ENCODE data around the gene CFAP43. TPM values are rescaled to one million over a fixed set of nuclear protein-coding genes. Genes with fewer than 3 reads are reported as not detected.

CFAP43 gene
- total and polyA plus RNA-seq, 2 donors (not counting 1 experiment from before 2014, with no cell fraction given): under 0.01 to 0.10 TPM

DNA sequence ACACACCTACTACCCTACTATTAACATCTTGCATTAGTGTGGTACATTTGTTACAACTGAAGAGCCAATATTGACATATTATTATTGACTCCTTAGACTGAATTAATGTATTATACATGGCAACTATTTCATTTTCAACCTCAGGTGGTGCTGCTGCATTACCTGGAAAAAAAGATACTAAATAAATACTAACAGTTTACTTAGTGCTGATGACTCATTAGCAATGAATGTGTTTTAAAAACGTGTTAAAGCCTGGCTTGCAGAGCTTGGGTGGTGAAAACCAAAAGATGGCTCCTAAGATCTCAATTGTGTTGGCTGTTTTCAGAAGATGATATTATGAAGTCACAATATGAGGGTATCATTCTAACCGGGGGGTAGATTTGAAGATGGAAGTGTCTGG, 34.8 kb downstream of the CFAP43 start:
- no peak for DNase-seq (ENCODE audit: low read depth in 2 of 2)
- H3K4me1 ChIP-seq (ENCODE audit: control insufficient read depth, extremely low read depth, insufficient read depth, low read length): no peaks in the 10 kb centered on the region
- no peaks in the 10 kb centered on the region for H3K79me2 ChIP-seq (ENCODE audit: control insufficient read depth, insufficient read depth, low read length)
- no peak overlapping the region for H3K4me2 ChIP-seq (ENCODE audit: extremely low read depth, insufficient read depth, low read length)
- no peak overlapping the region for H3K9ac ChIP-seq (ENCODE audit: insufficient read depth, low read length)
- H2AFZ ChIP-seq (ENCODE audit: low read length): no peak overlapping the region
- H3K27ac ChIP-seq (ENCODE audit: insufficient read depth, low read length): no peak overlapping the region
- H3K4me3 ChIP-seq (replicated peaks in 1 of 4; ENCODE audit: control extremely low read depth in 1 of 4, insufficient read depth in 1 of 4, low read depth in 3 of 4, low read length in 4 of 4): no peak overlapping the region
- no peaks in the 10 kb centered on the region for H3K27me3 ChIP-seq (ENCODE audit: control insufficient read depth, insufficient read depth, low read length)
- H4K20me1 ChIP-seq (ENCODE audit: control insufficient read depth, extremely low read depth, insufficient read depth, low read length): no peaks in the 10 kb centered on the region
- no peaks in the 10 kb centered on the region for H3K9me3 ChIP-seq (ENCODE audit: control insufficient read depth, insufficient read depth, low read depth, low read length)
- H3K36me3 ChIP-seq (ENCODE audit: control insufficient read depth, insufficient read depth, low read length): no peaks in the 10 kb centered on the region
- TF ChIP-seq, protein P1, sequence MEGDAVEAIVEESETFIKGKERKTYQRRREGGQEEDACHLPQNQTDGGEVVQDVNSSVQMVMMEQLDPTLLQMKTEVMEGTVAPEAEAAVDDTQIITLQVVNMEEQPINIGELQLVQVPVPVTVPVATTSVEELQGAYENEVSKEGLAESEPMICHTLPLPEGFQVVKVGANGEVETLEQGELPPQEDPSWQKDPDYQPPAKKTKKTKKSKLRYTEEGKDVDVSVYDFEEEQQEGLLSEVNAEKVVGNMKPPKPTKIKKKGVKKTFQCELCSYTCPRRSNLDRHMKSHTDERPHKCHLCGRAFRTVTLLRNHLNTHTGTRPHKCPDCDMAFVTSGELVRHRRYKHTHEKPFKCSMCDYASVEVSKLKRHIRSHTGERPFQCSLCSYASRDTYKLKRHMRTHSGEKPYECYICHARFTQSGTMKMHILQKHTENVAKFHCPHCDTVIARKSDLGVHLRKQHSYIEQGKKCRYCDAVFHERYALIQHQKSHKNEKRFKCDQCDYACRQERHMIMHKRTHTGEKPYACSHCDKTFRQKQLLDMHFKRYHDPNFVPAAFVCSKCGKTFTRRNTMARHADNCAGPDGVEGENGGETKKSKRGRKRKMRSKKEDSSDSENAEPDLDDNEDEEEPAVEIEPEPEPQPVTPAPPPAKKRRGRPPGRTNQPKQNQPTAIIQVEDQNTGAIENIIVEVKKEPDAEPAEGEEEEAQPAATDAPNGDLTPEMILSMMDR (conservative IDR thresholded peaks at IDR 0.05 in 1 of 2, IDR thresholded peaks at IDR 0.05 in 1 of 2; ENCODE audit: low read depth in 1 of 2, low read length in 2 of 2): no peak
- TF ChIP-seq EZH2 (IDR thresholded peaks at IDR 0.05; ENCODE audit: low read length, missing control alignments): no peak

DNA sequence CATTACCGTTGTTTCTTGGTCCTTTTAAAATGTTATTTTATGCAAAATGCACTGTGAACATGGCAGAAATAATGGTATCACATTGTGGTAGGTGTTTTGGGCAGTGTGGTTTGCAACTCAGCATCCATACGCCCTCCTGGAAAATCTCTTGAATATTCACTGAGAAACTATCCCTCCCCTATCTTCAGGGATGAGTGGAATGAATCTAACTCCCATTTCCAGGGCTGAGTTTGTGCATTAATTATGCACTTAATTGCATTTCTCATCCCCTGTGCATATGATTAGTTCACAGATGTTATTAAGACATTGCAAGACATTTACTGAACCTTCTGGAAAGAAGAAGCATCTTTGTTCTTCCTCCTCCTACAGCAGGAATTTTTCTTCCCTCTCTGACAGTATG, 36.5 kb downstream of the CFAP43 start:
- no peak for DNase-seq (ENCODE audit: low read depth in 2 of 2)
- Histone ChIP-seq H4K20me1 (ENCODE audit: control insufficient read depth, extremely low read depth, insufficient read depth, low read length) (no peaks in the 10 kb centered on the region), H3K27me3 (ENCODE audit: control insufficient read depth, insufficient read depth, low read length) (no peaks in the 10 kb centered on the region), H3K79me2 (ENCODE audit: control insufficient read depth, insufficient read depth, low read length) (no peaks in the 10 kb centered on the region), H3K9ac (ENCODE audit: insufficient read depth, low read length) (no peak overlapping the region), H3K36me3 (ENCODE audit: control insufficient read depth, insufficient read depth, low read length) (no peaks in the 10 kb centered on the region), H3K9me3 (ENCODE audit: control insufficient read depth, insufficient read depth, low read depth, low read length) (no peaks in the 10 kb centered on the region), H3K4me2 (ENCODE audit: extremely low read depth, insufficient read depth, low read length) (no peak overlapping the region), H2AFZ (ENCODE audit: low read length) (no peak overlapping the region), H3K4me1 (ENCODE audit: control insufficient read depth, extremely low read depth, insufficient read depth, low read length) (no peaks in the 10 kb centered on the region), H3K27ac (ENCODE audit: insufficient read depth, low read length) (no peak overlapping the region), H3K4me3 (replicated peaks in 1 of 4; ENCODE audit: control extremely low read depth in 1 of 4, insufficient read depth in 1 of 4, low read depth in 3 of 4, low read length in 4 of 4) (no peak overlapping the region)
- TF ChIP-seq EZH2 (IDR thresholded peaks at IDR 0.05; ENCODE audit: low read length, missing control alignments): no peak
- TF ChIP-seq, protein P1 (conservative IDR thresholded peaks at IDR 0.05 in 1 of 2, IDR thresholded peaks at IDR 0.05 in 1 of 2; ENCODE audit: low read depth in 1 of 2, low read length in 2 of 2): no peak

DNA sequence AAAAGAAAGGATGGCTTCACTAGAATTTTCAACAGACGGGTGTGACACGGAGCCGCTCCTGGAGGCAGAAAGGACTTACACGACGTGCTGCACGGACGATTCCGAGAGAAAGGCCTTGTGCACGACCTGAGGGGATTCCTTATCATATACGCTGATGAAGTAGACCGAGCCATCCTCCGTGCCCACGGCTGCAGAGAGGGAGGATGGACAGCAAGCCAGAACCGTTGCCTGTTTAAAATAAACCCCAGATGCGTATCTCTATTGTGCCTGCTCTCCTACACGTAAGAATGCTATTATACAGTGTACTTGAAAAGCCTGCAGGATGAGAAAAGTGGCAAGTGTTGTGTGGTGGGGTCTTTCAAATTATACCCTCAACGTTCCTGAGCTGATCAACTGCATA, 38.4 kb downstream of the CFAP43 start:
- Histone ChIP-seq H3K4me1 (ENCODE audit: control insufficient read depth, extremely low read depth, insufficient read depth, low read length) (no peaks in the 10 kb centered on the region), H3K27ac (ENCODE audit: insufficient read depth, low read length) (no peak overlapping the region), H3K4me2 (ENCODE audit: extremely low read depth, insufficient read depth, low read length) (no peak overlapping the region), H3K27me3 (ENCODE audit: control insufficient read depth, insufficient read depth, low read length) (no peaks in the 10 kb centered on the region), H3K36me3 (ENCODE audit: control insufficient read depth, insufficient read depth, low read length) (no peaks in the 10 kb centered on the region), H2AFZ (ENCODE audit: low read length) (no peak overlapping the region), H3K79me2 (ENCODE audit: control insufficient read depth, insufficient read depth, low read length) (no peaks in the 10 kb centered on the region), H3K9me3 (ENCODE audit: control insufficient read depth, insufficient read depth, low read depth, low read length) (no peaks in the 10 kb centered on the region), H3K9ac (ENCODE audit: insufficient read depth, low read length) (no peak overlapping the region), H3K4me3 (replicated peaks in 1 of 4; ENCODE audit: control extremely low read depth in 1 of 4, insufficient read depth in 1 of 4, low read depth in 3 of 4, low read length in 4 of 4) (no peak overlapping the region), H4K20me1 (ENCODE audit: control insufficient read depth, extremely low read depth, insufficient read depth, low read length) (no peaks in the 10 kb centered on the region)
- no peak for DNase-seq (ENCODE audit: low read depth in 2 of 2)
- TF ChIP-seq EZH2 (IDR thresholded peaks at IDR 0.05; ENCODE audit: low read length, missing control alignments): no peak
- TF ChIP-seq, protein P1 (conservative IDR thresholded peaks at IDR 0.05 in 1 of 2, IDR thresholded peaks at IDR 0.05 in 1 of 2; ENCODE audit: low read depth in 1 of 2, low read length in 2 of 2): no peak

All from fibroblast of lung (primary cell).